PC-3 (cell line): ENCODE measurements around the gene MYO3A. TPM values are rescaled to one million over a fixed set of nuclear protein-coding genes. Genes with fewer than 3 reads are reported as not detected.

Experiments used
- ATAC-seq: fragments of 200-7000 bp; cut with Tn5 transposase; 2 replicates; pipeline ENCODE4 v1.9.1; 2020; ENCODE audit warnings: mild to moderate bottlenecking, moderate library complexity
- BruUV-seq: library from RNA; stranded (reverse); fragments of 400-500 nt; replicated peaks from 2 replicates; lab custom pipeline; 2021; lab: Mats Ljungman, UMichigan
- CTCF ChIA-PET: fragments of 300-600 bp; sonication (Branson Sonifier 250); formaldehyde crosslinking; loops from one replicate; lab custom pipeline; 2022; ENCODE audit warnings: antibody characterized with exemption; lab: Charles Lee
- POLR2A ChIA-PET: fragments of 300-600 bp; sonication (Branson Sonifier 250); formaldehyde crosslinking; loops from one replicate; lab custom pipeline; 2022; ENCODE audit warnings: antibody characterized with exemption; ENCODE audit not compliant: unreplicated experiment; lab: Charles Lee
- DNase-seq: peaks from one replicate; pipeline ENCODE4 v3.0.0-alpha.2; 2015
- H2AFZ ChIP-seq: fragments of 300-600 bp; sonication (generic); 2 replicates; pipeline ENCODE4 v1.6.0; 2016; ENCODE audit warnings: antibody characterized with exemption, low read length
- H3F3A ChIP-seq: fragments of 300-600 bp; sonication (generic); one replicate; pipeline ENCODE4 v1.6.0; 2017; ENCODE audit warnings: antibody characterized with exemption, low read length, control low read depth, mild to moderate bottlenecking; ENCODE audit not compliant: unreplicated experiment
- H3K27ac ChIP-seq: fragments of 300-600 bp; sonication (generic); 2 replicates; pipeline ENCODE4 v1.5.1; 2016; ENCODE audit warnings: mild to moderate bottlenecking, low read length
- H3K27me3 ChIP-seq: fragments of 300-600 bp; sonication (generic); 2 replicates; pipeline ENCODE4 v1.6.1; 2016; ENCODE audit warnings: low read length, mixed read lengths
- H3K36me3 ChIP-seq: fragments of 300-600 bp; sonication (generic); 2 replicates; pipeline ENCODE4 v1.6.1; 2016; ENCODE audit warnings: low read depth, mixed run types, low read length, mixed read lengths
- H3K4me1 ChIP-seq: fragments of 300-600 bp; sonication (generic); 2 replicates; pipeline ENCODE4 v1.5.1; 2016; ENCODE audit warnings: low read length; ENCODE audit not compliant: insufficient read depth
- H3K4me2 ChIP-seq: fragments of 300-600 bp; sonication (generic); 2 replicates; pipeline ENCODE4 v1.6.0; 2016; ENCODE audit warnings: low read length
- H3K4me3 ChIP-seq: fragments of 300-600 bp; sonication (generic); 2 replicates; pipeline ENCODE4 v1.5.1; 2016; ENCODE audit warnings: mild to moderate bottlenecking, low read length, mixed read lengths
- H3K79me2 ChIP-seq: fragments of 300-600 bp; sonication (generic); 2 replicates; pipeline ENCODE4 v1.6.1; 2017; ENCODE audit warnings: low read length, mixed read lengths
- H3K9ac ChIP-seq: fragments of 300-600 bp; sonication (generic); 2 replicates; pipeline ENCODE4 v1.6.0; 2016; ENCODE audit warnings: mild to moderate bottlenecking, low read length
- H3K9me2 ChIP-seq: fragments of 300-600 bp; sonication (generic); replicated peaks from 2 replicates; pipeline ENCODE4 v1.6.1; 2016; ENCODE audit warnings: mixed run types, low read length, mixed read lengths
- H3K9me3 ChIP-seq: fragments of 300-600 bp; sonication (generic); 2 replicates; pipeline ENCODE4 v1.6.1; 2016; ENCODE audit warnings: low read length, mixed read lengths
- H4K20me1 ChIP-seq: fragments of 300-600 bp; sonication (generic); 2 replicates; pipeline ENCODE4 v1.6.1; 2016; ENCODE audit warnings: low read length, mixed read lengths
- CTCF ChIP-seq: fragments of 300-600 bp; sonication (generic); conservative IDR thresholded peaks from 2 replicates; pipeline ENCODE4 v1.5.1; 2017; ENCODE audit warnings: antibody characterized with exemption, low read depth, mild to moderate bottlenecking, low read length
- EZH2 ChIP-seq: fragments of 300-600 bp; sonication (generic); IDR thresholded peaks from one replicate; pipeline ENCODE4 v1.6.1; 2017; ENCODE audit warnings: antibody characterized with exemption, mild to moderate bottlenecking, low read length; ENCODE audit not compliant: unreplicated experiment
- EZH2phosphoT487 ChIP-seq: fragments of 300-600 bp; sonication (generic); IDR thresholded peaks from 2 replicates; pipeline ENCODE4 v1.6.1; 2018; ENCODE audit warnings: mild to moderate bottlenecking, antibody characterized with exemption, low read length, borderline replicate concordance
- intact Hi-C: fragments of 100-400 bp; cut with micrococcal nuclease; formaldehyde crosslinking; loops from 2 replicates; pipeline ENCODE4 v1.9.0; 2023
- total RNA-seq: library from RNA; depleted of rRNA; stranded (reverse); fragments of >200 nt; gene quantifications from 2 replicates; pipeline ENCODE4 v1.2.3, GENCODE V29; 2014

Gene MYO3A
- total RNA-seq, 1 experiment from 2014 or later: not detected

- Histone ChIP-seq H3K27ac (no peak overlapping the region), H3K4me1 (no peaks in the 10 kb centered on the region), H3K9me3 (no peaks in the 10 kb centered on the region), H3K4me2 (no peak overlapping the region), H2AFZ (no peak overlapping the region), H3K79me2 (no peaks in the 10 kb centered on the region), H3K4me3 (no peak overlapping the region), H3K27me3 (peaks cover 23% of the 10 kb centered on the region), H3K9ac (no peak overlapping the region), H4K20me1 (no peaks in the 10 kb centered on the region), H3K9me2 (no peaks in the 10 kb centered on the region), H3F3A (no peaks in the 10 kb centered on the region), H3K36me3 (no peaks in the 10 kb centered on the region)
- ChIA-PET CTCF (no interaction called here), POLR2A (no interaction called here)
- intact Hi-C loops: no loop called here
- no peak for ATAC-seq
- DNase-seq: no peak
- no peak for TF ChIP-seq CTCF
- no peak for TF ChIP-seq EZH2
- TF ChIP-seq EZH2phosphoT487: no peak
- BruUV-seq: no TSS peak
These were observed 283.5 kb downstream of the MYO3A start for GRCh38 chr10:26217396-26218086.

GRCh38 chr10:26219676-26220075 lies 285.6 kb downstream of the MYO3A start:
- Histone ChIP-seq H3K9me2 (no peaks in the 10 kb centered on the region), H3K4me1 (no peaks in the 10 kb centered on the region), H3K9me3 (no peaks in the 10 kb centered on the region), H3K4me2 (no peak overlapping the region), H3K27me3 (peaks cover 27% of the 10 kb centered on the region), H3K27ac (no peak overlapping the region), H3K36me3 (no peaks in the 10 kb centered on the region), H3F3A (no peaks in the 10 kb centered on the region), H2AFZ (no peak overlapping the region), H3K79me2 (no peaks in the 10 kb centered on the region), H3K9ac (no peak overlapping the region), H3K4me3 (no peak overlapping the region), H4K20me1 (no peaks in the 10 kb centered on the region)
- intact Hi-C loops: no loop called here
- no peak for ATAC-seq
- DNase-seq: no peak
- no peak for TF ChIP-seq CTCF
- TF ChIP-seq EZH2: no peak
- no peak for TF ChIP-seq EZH2phosphoT487
- no TSS peak for BruUV-seq
- ChIA-PET POLR2A (no interaction called here), CTCF (no interaction called here)

GRCh38 chr10:26220901-26221300 lies 286.9 kb downstream of the MYO3A start:
- BruUV-seq: no TSS peak
- no peaks in the 10 kb centered on the region for H3K9me2 ChIP-seq
- POLR2A ChIA-PET: no interaction called here

More at GRCh38 chr10:26220901-26221300, 286.9 kb downstream of the MYO3A start:
- DNase-seq (no peak), ATAC-seq (no peak)
- Histone ChIP-seq H3K9ac (no peak overlapping the region), H4K20me1 (no peaks in the 10 kb centered on the region), H3K9me3 (no peaks in the 10 kb centered on the region), H3K27me3 (peaks cover 17% of the 10 kb centered on the region), H2AFZ (no peak overlapping the region), H3K27ac (no peak overlapping the region), H3K4me2 (no peak overlapping the region), H3K36me3 (no peaks in the 10 kb centered on the region), H3K4me3 (no peak overlapping the region), H3K79me2 (no peaks in the 10 kb centered on the region), H3F3A (no peaks in the 10 kb centered on the region), H3K4me1 (no peaks in the 10 kb centered on the region)
- CTCF ChIA-PET: no interaction called here
- intact Hi-C loops: no loop called here
- TF ChIP-seq EZH2 (no peak), EZH2phosphoT487 (no peak), CTCF (no peak)
